GM18907 (cell line): ENCODE data around the gene CTDNEP1.

ENCODE experiments used
- ATAC-seq: cut with Tn5 transposase; IDR thresholded peaks from one replicate; pipeline ENCODE4 v1.9.1; 2021; ENCODE audit warnings: mild to moderate bottlenecking, moderate library complexity; ENCODE audit not compliant: unreplicated experiment

The CTDNEP1 gene

GRCh38 chr17:7216242-7217112, 35.1 kb downstream of the CTDNEP1 start:
- no peak for ATAC-seq

- ATAC-seq, result no peak
Measured at GRCh38 chr17:7215652-7216180, 35.8 kb downstream of the CTDNEP1 start.

GRCh38 chr17:7215136-7215638, 36.3 kb downstream of the CTDNEP1 start:
- ATAC-seq, result no peak

GRCh38 chr17:7214300-7215135, 37.0 kb downstream of the CTDNEP1 start:
- peak; percentile 78 for ATAC-seq

- ATAC-seq, result peak; percentile 13
Measured at GRCh38 chr17:7213895-7214299, 37.6 kb downstream of the CTDNEP1 start.

- no peak for ATAC-seq
Measured at GRCh38 chr17:7211491-7212273, 39.9 kb downstream of the CTDNEP1 start.

- no peak for ATAC-seq
Measured at GRCh38 chr17:7208754-7209460, 42.6 kb downstream of the CTDNEP1 start.

- ATAC-seq, result no peak
Measured at GRCh38 chr17:7208027-7208571, 43.4 kb downstream of the CTDNEP1 start.

- no peak for ATAC-seq
Measured at GRCh38 chr17:7207120-7208001, 44.2 kb downstream of the CTDNEP1 start.

- no peak for ATAC-seq
Measured at GRCh38 chr17:7205561-7205960, 46.0 kb downstream of the CTDNEP1 start.

GRCh38 chr17:7204828-7205461, 46.6 kb downstream of the CTDNEP1 start:
- ATAC-seq, result peak; percentile 84

- no peak for ATAC-seq
Measured at GRCh38 chr17:7204336-7204735, 47.2 kb downstream of the CTDNEP1 start.

- no peak for ATAC-seq
Measured at GRCh38 chr17:7203391-7203790, 48.1 kb downstream of the CTDNEP1 start.

GRCh38 chr17:7196651-7197401, 54.7 kb downstream of the CTDNEP1 start:
- ATAC-seq, result no peak

- no peak for ATAC-seq
Measured at GRCh38 chr17:7195971-7196370, 55.6 kb downstream of the CTDNEP1 start.
